ENCODE data around the gene GOLGA8A.

DNA sequence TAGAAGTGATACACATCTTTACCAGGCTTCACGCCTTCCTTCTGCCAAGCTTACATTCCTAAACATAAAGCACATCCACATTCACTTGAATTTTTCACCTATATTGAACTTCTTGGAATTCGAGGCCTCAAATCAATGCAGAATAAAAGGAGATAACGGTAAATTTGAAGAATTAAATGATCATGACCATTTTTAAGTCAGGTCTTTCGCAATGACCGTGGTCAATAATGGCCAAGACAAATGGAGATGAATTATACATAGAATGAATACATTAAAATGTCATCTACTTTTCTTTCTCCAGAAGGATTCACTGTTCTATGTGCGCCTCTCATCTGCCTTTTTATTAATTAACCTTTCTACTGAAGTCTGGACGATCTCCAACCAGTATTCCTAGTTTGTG, 5.3 kb upstream of the GOLGA8A start:
- TF ChIP-seq, protein P1, sequence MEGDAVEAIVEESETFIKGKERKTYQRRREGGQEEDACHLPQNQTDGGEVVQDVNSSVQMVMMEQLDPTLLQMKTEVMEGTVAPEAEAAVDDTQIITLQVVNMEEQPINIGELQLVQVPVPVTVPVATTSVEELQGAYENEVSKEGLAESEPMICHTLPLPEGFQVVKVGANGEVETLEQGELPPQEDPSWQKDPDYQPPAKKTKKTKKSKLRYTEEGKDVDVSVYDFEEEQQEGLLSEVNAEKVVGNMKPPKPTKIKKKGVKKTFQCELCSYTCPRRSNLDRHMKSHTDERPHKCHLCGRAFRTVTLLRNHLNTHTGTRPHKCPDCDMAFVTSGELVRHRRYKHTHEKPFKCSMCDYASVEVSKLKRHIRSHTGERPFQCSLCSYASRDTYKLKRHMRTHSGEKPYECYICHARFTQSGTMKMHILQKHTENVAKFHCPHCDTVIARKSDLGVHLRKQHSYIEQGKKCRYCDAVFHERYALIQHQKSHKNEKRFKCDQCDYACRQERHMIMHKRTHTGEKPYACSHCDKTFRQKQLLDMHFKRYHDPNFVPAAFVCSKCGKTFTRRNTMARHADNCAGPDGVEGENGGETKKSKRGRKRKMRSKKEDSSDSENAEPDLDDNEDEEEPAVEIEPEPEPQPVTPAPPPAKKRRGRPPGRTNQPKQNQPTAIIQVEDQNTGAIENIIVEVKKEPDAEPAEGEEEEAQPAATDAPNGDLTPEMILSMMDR (conservative IDR thresholded peaks at IDR 0.05; ENCODE audit: low read length) = no peak
- TF ChIP-seq EZH2phosphoT487 (IDR thresholded peaks at IDR 0.05; ENCODE audit: borderline replicate concordance) = no peak

Measured in Loucy (cell line).